Measurements from ENCODE around the gene CRY2. TPM values are rescaled to one million over a fixed set of nuclear protein-coding genes. Genes with fewer than 3 reads are reported as not detected.

The CRY2 gene
- total RNA-seq, 1 donor = 14.7 TPM

- no peak for DNase-seq (ENCODE audit: low read depth)
- no peak for TF ChIP-seq CTCF (IDR thresholded peaks at IDR 0.05; ENCODE audit: insufficient read depth, low read depth, low read length)
- no peak overlapping the region for H3K4me3 ChIP-seq (ENCODE audit: low read depth, low read length)
These were observed 4.0 kb downstream of the CRY2 start for GRCh38 chr11:45851228-45851627.

- H3K4me3 ChIP-seq (ENCODE audit: low read depth, low read length) = no peak overlapping the region
- TF ChIP-seq CTCF (IDR thresholded peaks at IDR 0.05; ENCODE audit: insufficient read depth, low read depth, low read length) = no peak
- DNase-seq (ENCODE audit: low read depth) = no peak
These were observed 4.9 kb downstream of the CRY2 start for GRCh38 chr11:45852018-45852711.

- DNase-seq (ENCODE audit: low read depth) = no peak
These were observed 5.4 kb downstream of the CRY2 start for GRCh38 chr11:45852712-45853101.

GRCh38 chr11:45853332-45854219, 6.3 kb downstream of the CRY2 start:
- no peak overlapping the region for H3K4me3 ChIP-seq (ENCODE audit: low read depth, low read length)
- peak; percentile 17 for DNase-seq (ENCODE audit: low read depth)
- no peak for TF ChIP-seq CTCF (IDR thresholded peaks at IDR 0.05; ENCODE audit: insufficient read depth, low read depth, low read length)

More at GRCh38 chr11:45852712-45853101, 5.4 kb downstream of the CRY2 start:
- TF ChIP-seq CTCF (IDR thresholded peaks at IDR 0.05; ENCODE audit: insufficient read depth, low read depth, low read length) = no peak
- no peak overlapping the region for H3K4me3 ChIP-seq (ENCODE audit: low read depth, low read length)

- no peak for TF ChIP-seq CTCF (IDR thresholded peaks at IDR 0.05; ENCODE audit: insufficient read depth, low read depth, low read length)
- H3K4me3 ChIP-seq (ENCODE audit: low read depth, low read length) = no peak overlapping the region
- DNase-seq (ENCODE audit: low read depth) = no peak
These were observed 8.0 kb downstream of the CRY2 start for GRCh38 chr11:45855308-45855707.

GRCh38 chr11:45856044-45856468, 8.8 kb downstream of the CRY2 start:
- DNase-seq (ENCODE audit: low read depth) = peak; percentile 71
- no peak overlapping the region for H3K4me3 ChIP-seq (ENCODE audit: low read depth, low read length)
- TF ChIP-seq CTCF (IDR thresholded peaks at IDR 0.05; ENCODE audit: insufficient read depth, low read depth, low read length) = no peak
